Dermis blood vessel endothelial cell (primary cell): ENCODE data around the gene SUCLA2. TPM values are rescaled to one million over a fixed set of nuclear protein-coding genes. Genes with fewer than 3 reads are reported as not detected.
"Not testable (repeated sequence)": the region's sequence is repeated elsewhere in the genome, so short reads cannot be mapped to it uniquely, and the experiment has no call there.

Experiments
- DNase-seq: peaks from one replicate; pipeline ENCODE4 v3.0.0; 2010
- total RNA-seq: library from RNA; depleted of rRNA; stranded (reverse); fragments of >200 nt; gene quantifications from 2 replicates; pipeline ENCODE4 v1.2.3, GENCODE V29; 2014

The SUCLA2 gene
- total RNA-seq, 1 donor from 2014 or later, result 39.1 TPM

- no peak for DNase-seq
Measured at GRCh38 chr13:47990920-47991466, 10.1 kb downstream of the SUCLA2 start.

- no peak for DNase-seq
Measured at GRCh38 chr13:47990427-47990826, 10.6 kb downstream of the SUCLA2 start.

- no peak for DNase-seq
Measured at GRCh38 chr13:47983070-47983469, 18.0 kb downstream of the SUCLA2 start.

- no peak for DNase-seq
Measured at GRCh38 chr13:47976325-47976724, 24.7 kb downstream of the SUCLA2 start.

GRCh38 chr13:47964863-47965262 lies 36.2 kb downstream of the SUCLA2 start:
- DNase-seq, result no peak

- no peak for DNase-seq
Measured at GRCh38 chr13:47962237-47962636, 38.8 kb downstream of the SUCLA2 start.

- DNase-seq, result no peak
Measured at GRCh38 chr13:47959468-47960247, 41.4 kb downstream of the SUCLA2 start.

GRCh38 chr13:47957073-47957472 lies 44.0 kb downstream of the SUCLA2 start:
- no peak for DNase-seq

- DNase-seq, result no peak
Measured at GRCh38 chr13:47955836-47956235, 45.2 kb downstream of the SUCLA2 start.

- DNase-seq, result no peak
Measured at GRCh38 chr13:47949799-47950198, 51.3 kb downstream of the SUCLA2 start.

GRCh38 chr13:47945738-47946137 lies 55.3 kb downstream of the SUCLA2 start:
- no peak for DNase-seq

GRCh38 chr13:47945146-47945545 lies 55.9 kb downstream of the SUCLA2 start:
- DNase-seq, result not testable (repeated sequence)

- DNase-seq, result no peak
Measured at GRCh38 chr13:47934371-47934770, 66.7 kb downstream of the SUCLA2 start.

GRCh38 chr13:47932950-47933923 lies 67.8 kb downstream of the SUCLA2 start:
- no peak for DNase-seq

- no peak for DNase-seq
Measured at GRCh38 chr13:47930649-47931165, 70.4 kb downstream of the SUCLA2 start.

- no peak for DNase-seq
Measured at GRCh38 chr13:47929156-47929555, 71.9 kb downstream of the SUCLA2 start.

- no peak for DNase-seq
Measured at GRCh38 chr13:47917022-47917574, 84.0 kb downstream of the SUCLA2 start.

- DNase-seq, result no peak
Measured at GRCh38 chr13:47908197-47908902, 92.7 kb downstream of the SUCLA2 start.

- DNase-seq, result peak; percentile 68
Measured at GRCh38 chr13:47904891-47905290, 96.2 kb downstream of the SUCLA2 start.

GRCh38 chr13:47904241-47904640 lies 96.8 kb downstream of the SUCLA2 start:
- peak; percentile 36 for DNase-seq

GRCh38 chr13:47903836-47904235 lies 97.2 kb downstream of the SUCLA2 start:
- peak; percentile 20 for DNase-seq

- DNase-seq, result no peak
Measured at GRCh38 chr13:47901441-47901840, 99.6 kb downstream of the SUCLA2 start.
